T-helper 1 cell treated with Interleukin-12 subunit alpha and Interleukin-12 subunit beta and Interleukin-4 antibody, amounts not matched to agents 30 ng/mL and 1 ng/mL, for 36 hours (primary cell): Measurements from ENCODE around the gene CNTN5. TPM values are rescaled to one million over a fixed set of nuclear protein-coding genes. Genes with fewer than 3 reads are reported as not detected.

ENCODE experiments used
- intact Hi-C: fragments of 100-400 bp; cut with micrococcal nuclease; formaldehyde crosslinking; loops from one replicate; pipeline ENCODE4 v1.15.1; 2024
- total RNA-seq: library from RNA; stranded (reverse); gene quantifications from 2 replicates; pipeline ENCODE4 v1.2.3, GENCODE V29; 2022

Gene CNTN5
- total RNA-seq, 1 donor from 2014 or later: not detected

DNA sequence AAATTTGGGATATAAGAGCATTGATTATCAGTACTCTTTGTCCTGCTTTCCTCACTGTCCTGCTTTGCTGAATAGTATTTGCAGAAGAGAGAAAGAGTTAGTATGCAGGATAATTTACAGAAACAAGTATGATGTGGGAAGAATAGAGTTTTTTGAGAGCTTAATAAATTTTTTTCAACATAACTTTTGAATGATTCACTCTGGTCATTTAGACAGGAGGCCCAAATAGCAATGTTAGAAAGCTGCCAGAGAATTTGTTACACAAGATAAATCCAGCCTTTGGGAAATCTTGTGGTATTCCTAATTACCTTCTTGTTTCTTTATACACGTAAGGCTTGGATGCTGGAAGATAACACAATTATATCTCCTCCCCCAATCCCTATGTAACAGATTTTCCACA, 484.6 kb downstream of the CNTN5 start:
- intact Hi-C loops: no loop called here

- intact Hi-C loops: no loop called here
Measured at GRCh38 chr11:99505831-99506230, 485.1 kb downstream of the CNTN5 start.

- intact Hi-C loops: no loop called here
Measured at GRCh38 chr11:99509863-99510262, 489.1 kb downstream of the CNTN5 start.

DNA sequence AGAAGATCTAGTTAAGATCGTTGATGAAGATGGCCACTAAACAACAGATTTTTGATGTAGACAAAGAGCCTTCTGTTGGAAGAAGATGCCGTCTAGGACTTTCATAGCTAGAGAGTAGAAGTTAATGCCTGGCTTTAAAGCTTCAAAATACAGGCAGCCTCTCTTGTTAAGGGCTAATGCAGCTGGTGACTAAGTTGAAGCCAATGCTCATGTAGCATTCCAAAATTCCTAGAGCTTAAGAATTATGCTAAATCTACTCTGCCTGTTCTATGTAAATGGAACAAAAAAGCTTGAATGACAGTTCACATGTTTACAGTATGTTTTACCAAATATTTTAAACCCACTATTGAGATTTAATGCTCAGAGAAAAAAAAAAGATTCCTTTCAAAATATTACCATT, 492.6 kb downstream of the CNTN5 start:
- intact Hi-C loops: no loop called here

- intact Hi-C loops: no loop called here
Measured at GRCh38 chr11:99519095-99519494, 498.3 kb downstream of the CNTN5 start.

GRCh38 chr11:99522467-99523173, 501.9 kb downstream of the CNTN5 start:
- intact Hi-C loops: no loop called here

GRCh38 chr11:99531468-99531867, 510.7 kb downstream of the CNTN5 start:
- intact Hi-C loops: no loop called here

DNA sequence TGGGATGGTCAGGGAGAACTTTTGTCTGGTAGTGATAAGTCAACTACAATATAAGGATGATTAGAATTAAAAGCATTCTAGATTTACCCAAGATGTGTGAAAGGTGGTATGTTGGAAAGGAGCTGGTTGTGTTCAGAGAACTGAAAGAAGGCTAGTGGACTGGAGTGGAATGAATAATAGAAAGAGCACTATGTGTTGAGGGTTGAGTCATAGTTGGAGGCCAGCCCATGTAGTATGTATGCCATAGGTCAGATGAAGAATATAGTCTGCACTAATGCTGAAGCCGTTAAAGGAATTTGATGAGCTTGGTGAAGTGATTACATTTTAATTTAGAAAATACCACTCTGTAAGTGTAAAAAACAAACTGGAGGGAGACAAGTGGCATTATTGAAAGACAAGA, 514.1 kb downstream of the CNTN5 start:
- intact Hi-C loops: no loop called here

GRCh38 chr11:99535406-99535805, 514.7 kb downstream of the CNTN5 start:
- intact Hi-C loops: no loop called here

GRCh38 chr11:99535819-99536218, 515.1 kb downstream of the CNTN5 start:
- intact Hi-C loops: no loop called here

GRCh38 chr11:99537681-99538080, 516.9 kb downstream of the CNTN5 start:
- intact Hi-C loops: no loop called here

GRCh38 chr11:99545616-99546015, 524.9 kb downstream of the CNTN5 start:
- intact Hi-C loops: no loop called here

- intact Hi-C loops: no loop called here
Measured at GRCh38 chr11:99548264-99548663, 527.5 kb downstream of the CNTN5 start.

GRCh38 chr11:99554232-99554903, 533.6 kb downstream of the CNTN5 start:
- intact Hi-C loops: no loop called here

DNA sequence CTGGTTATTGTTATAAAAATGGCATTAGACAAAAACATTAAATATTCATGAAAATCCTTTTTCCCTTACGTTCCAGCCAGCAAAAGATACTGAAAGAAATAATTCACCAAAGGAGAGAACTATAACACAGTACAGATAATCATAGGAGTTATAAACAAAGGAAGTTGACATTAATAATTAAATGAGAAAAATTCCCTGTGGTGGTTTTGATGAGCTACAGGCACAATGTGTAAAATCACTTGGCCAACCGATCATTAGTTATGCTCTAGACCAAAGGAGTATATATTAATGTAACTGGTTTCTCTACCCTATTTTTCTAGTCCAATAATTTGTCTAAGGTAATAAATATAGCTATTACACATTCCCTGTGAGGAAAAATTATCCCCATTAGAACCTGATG, 534.7 kb downstream of the CNTN5 start:
- intact Hi-C loops: no loop called here

GRCh38 chr11:99565333-99565732, 544.6 kb downstream of the CNTN5 start:
- intact Hi-C loops: no loop called here

DNA sequence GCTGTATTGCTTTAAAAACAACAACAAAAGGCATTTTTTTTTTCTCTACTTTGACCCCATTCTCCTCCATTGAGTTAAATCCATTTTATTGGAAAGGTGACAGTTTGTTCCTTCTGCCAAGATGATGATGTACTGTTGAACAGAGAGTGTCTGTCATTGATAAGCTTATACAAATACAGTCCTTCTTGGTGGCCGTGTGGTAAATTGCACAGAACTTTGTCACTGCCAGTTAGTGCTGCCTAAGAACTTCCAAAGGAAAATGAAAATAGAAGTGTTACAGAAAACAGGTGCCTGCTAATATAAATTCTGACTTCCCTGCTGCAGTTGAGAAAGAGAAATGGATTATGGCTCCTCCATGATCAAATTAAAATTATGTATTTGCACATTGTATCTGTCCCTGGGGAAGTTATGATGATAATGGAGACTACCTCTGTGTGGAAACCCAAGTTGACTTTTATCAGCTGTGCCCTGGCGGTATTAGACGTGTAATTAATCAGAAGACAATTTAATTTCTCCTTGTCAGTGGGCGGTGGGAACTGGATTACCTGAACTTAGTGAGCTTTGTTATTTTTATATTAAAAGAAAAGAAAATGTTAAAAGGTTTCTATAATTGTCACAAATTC, 546.7 kb downstream of the CNTN5 start:
- intact Hi-C loops: no loop called here

DNA sequence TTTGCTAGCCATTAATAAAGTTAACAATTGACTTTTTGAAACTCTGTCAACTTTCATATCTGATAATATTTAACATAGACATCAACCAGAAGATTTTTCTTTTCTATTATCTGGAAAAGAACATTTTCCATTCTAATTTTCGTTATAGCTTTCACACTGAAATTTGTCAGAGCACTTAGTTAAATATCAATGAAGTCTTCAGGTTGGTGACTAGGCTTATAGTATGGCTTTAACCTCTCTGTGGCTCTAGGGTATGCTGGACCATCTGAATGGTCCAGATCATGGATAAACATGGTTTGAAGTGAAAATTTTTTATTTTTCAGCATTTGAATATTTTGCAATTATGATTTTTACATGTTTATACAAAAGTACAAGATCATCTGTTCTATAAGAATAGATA, 548.1 kb downstream of the CNTN5 start:
- intact Hi-C loops: no loop called here

- intact Hi-C loops: no loop called here
Measured at GRCh38 chr11:99571094-99571493, 550.3 kb downstream of the CNTN5 start.

DNA sequence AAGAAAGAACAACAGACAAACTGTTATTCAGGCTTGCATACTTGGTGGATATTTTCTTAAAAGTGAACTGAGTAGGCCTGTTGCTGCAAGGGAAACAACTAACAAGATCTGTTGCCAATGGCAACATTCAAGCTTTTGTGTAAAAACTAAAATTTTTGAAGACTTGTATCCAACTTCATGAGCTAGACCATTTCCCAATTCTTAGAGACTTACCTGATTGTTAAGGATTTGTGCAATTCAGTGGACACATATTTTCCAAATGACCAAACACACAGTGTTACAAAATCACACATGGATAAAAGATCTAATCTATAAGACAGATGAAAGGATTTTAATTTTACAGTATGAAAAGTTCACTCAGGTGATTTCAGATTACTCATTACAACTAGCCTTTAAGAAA, 564.1 kb downstream of the CNTN5 start:
- intact Hi-C loops: no loop called here

DNA sequence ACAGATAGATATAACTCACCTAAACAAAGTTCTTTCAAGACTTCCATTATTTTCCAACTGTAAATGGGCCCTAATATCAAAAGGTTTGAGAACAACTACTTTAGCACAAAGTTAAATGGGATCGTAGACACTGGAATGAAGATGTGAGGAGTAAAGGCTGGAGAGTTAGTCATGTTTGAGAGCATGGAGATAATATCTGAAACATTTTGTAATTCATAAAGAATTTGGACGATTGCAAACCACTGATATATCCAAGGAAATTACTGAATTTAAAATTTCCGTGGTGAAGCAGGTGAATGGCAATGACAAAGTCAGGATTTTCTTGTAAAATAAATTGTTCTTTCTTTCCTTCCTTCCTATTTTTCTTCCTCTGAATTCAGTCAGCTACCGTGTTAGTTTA, 564.9 kb downstream of the CNTN5 start:
- intact Hi-C loops: no loop called here

GRCh38 chr11:99589771-99590170, 569.0 kb downstream of the CNTN5 start:
- intact Hi-C loops: no loop called here

- intact Hi-C loops: no loop called here
Measured at GRCh38 chr11:99592266-99592665, 571.5 kb downstream of the CNTN5 start.
